CD4-positive, alpha-beta T cell treated with Interleukin-21 for 1 hour (primary cell): Measurements from ENCODE around the gene MAP3K14.
A peak's percentile ranks its signal among the peaks of the same experiment; 100 is the strongest.

Experiments used
- DNase-seq: peaks from one replicate; pipeline ENCODE4 v3.0.0-alpha.2; 2020

MAP3K14 gene

GRCh38 chr17:45231481-45232116 lies 85.2 kb downstream of the MAP3K14 start:
- no peak for DNase-seq

GRCh38 chr17:45230787-45231480 lies 85.9 kb downstream of the MAP3K14 start:
- DNase-seq, result no peak

GRCh38 chr17:45230410-45230786 lies 86.4 kb downstream of the MAP3K14 start:
- no peak for DNase-seq

GRCh38 chr17:45229681-45230409 lies 87.0 kb downstream of the MAP3K14 start:
- peak; percentile 49 for DNase-seq

GRCh38 chr17:45228763-45229539 lies 87.9 kb downstream of the MAP3K14 start:
- peak; percentile 88 for DNase-seq

GRCh38 chr17:45227926-45228762 lies 88.7 kb downstream of the MAP3K14 start:
- peak; percentile 35 for DNase-seq

GRCh38 chr17:45227101-45227925 lies 89.5 kb downstream of the MAP3K14 start:
- peak; percentile 51 for DNase-seq

GRCh38 chr17:45226576-45226975 lies 90.2 kb downstream of the MAP3K14 start:
- peak; percentile 48 for DNase-seq

- peak; percentile 96 for DNase-seq
Observed at GRCh38 chr17:45225964-45226530, 90.8 kb downstream of the MAP3K14 start.

- peak; percentile 62 for DNase-seq
Observed at GRCh38 chr17:45225051-45225700, 91.6 kb downstream of the MAP3K14 start.

GRCh38 chr17:45224671-45225050 lies 92.2 kb downstream of the MAP3K14 start:
- DNase-seq, result peak; percentile 43

GRCh38 chr17:45223539-45224528 lies 93.0 kb downstream of the MAP3K14 start:
- peak; percentile 76 for DNase-seq

- no peak for DNase-seq
Observed at GRCh38 chr17:45222996-45223538, 93.8 kb downstream of the MAP3K14 start.

GRCh38 chr17:45222289-45222995 lies 94.4 kb downstream of the MAP3K14 start:
- DNase-seq, result peak; percentile 66

- no peak for DNase-seq
Observed at GRCh38 chr17:45222014-45222288, 94.9 kb downstream of the MAP3K14 start.

GRCh38 chr17:45221081-45222013 lies 95.5 kb downstream of the MAP3K14 start, which contains the start of gene FMNL1:
Gene FMNL1 (plus strand): TSS chr17:45221885. CDS start chr17:45222125, 240 bp downstream.
- DNase-seq, result peak; percentile 69

- no peak for DNase-seq
Observed at GRCh38 chr17:45220079-45220478, 96.7 kb downstream of the MAP3K14 start.
